Measurements from ENCODE around the gene NAGPA.

NAGPA gene

DNA sequence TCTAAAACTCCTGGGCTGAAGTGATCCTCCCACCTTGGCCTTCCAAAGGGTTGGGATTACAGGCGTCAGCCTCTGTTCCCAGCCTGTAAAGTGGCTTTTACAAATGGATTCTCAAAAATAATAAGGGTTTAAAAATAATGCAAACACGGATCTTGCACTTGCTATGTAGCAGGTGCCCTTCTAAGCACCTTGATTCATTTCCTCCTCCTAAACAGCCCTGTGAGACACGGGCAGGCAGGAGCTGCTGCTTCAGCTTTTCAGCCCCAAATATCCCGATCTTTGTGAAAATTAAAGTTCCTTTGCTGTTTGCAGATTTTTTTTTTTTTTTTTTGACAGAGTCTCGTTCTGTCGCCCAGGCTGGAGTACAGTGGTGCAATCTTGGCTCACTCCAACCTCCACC is 31.7 kb downstream of the NAGPA start:
- no peak overlapping the region for H3K27ac ChIP-seq
- TF ChIP-seq, protein P1, sequence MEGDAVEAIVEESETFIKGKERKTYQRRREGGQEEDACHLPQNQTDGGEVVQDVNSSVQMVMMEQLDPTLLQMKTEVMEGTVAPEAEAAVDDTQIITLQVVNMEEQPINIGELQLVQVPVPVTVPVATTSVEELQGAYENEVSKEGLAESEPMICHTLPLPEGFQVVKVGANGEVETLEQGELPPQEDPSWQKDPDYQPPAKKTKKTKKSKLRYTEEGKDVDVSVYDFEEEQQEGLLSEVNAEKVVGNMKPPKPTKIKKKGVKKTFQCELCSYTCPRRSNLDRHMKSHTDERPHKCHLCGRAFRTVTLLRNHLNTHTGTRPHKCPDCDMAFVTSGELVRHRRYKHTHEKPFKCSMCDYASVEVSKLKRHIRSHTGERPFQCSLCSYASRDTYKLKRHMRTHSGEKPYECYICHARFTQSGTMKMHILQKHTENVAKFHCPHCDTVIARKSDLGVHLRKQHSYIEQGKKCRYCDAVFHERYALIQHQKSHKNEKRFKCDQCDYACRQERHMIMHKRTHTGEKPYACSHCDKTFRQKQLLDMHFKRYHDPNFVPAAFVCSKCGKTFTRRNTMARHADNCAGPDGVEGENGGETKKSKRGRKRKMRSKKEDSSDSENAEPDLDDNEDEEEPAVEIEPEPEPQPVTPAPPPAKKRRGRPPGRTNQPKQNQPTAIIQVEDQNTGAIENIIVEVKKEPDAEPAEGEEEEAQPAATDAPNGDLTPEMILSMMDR (IDR thresholded peaks at IDR 0.05), result no peak
- no peak for TF ChIP-seq ZFX (IDR thresholded peaks at IDR 0.05; ENCODE audit: borderline replicate concordance)

GRCh38 chr16:5001571-5001970 is 32.2 kb downstream of the NAGPA start:
- no peak overlapping the region for H3K27ac ChIP-seq
- TF ChIP-seq, protein P1 (IDR thresholded peaks at IDR 0.05), result no peak
- no peak for TF ChIP-seq ZFX (IDR thresholded peaks at IDR 0.05; ENCODE audit: borderline replicate concordance)

DNA sequence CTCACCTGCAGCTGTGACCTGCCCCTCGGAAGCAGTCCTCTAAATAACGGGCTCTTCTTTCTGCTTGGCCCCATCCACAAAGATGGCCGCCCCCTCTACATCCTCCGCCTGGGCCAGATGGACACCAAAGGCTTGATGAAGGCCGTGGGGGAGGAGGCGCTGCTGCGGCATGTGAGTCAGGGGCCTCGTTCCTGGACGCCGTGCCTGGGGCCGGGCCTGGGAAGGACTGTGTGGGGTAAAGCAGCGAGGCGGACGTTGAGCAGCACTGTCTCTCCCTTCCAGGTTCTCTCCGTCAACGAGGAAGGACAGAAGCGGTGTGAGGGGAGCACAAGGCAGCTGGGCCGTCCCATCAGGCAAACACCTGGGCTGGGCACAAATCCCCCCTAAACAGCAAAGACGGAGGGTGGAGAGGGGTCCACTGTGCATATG is 33.1 kb downstream of the NAGPA start:
- no peak overlapping the region for H3K27ac ChIP-seq
- TF ChIP-seq, protein P1 (IDR thresholded peaks at IDR 0.05), result no peak
- TF ChIP-seq ZFX (IDR thresholded peaks at IDR 0.05; ENCODE audit: borderline replicate concordance), result no peak

DNA sequence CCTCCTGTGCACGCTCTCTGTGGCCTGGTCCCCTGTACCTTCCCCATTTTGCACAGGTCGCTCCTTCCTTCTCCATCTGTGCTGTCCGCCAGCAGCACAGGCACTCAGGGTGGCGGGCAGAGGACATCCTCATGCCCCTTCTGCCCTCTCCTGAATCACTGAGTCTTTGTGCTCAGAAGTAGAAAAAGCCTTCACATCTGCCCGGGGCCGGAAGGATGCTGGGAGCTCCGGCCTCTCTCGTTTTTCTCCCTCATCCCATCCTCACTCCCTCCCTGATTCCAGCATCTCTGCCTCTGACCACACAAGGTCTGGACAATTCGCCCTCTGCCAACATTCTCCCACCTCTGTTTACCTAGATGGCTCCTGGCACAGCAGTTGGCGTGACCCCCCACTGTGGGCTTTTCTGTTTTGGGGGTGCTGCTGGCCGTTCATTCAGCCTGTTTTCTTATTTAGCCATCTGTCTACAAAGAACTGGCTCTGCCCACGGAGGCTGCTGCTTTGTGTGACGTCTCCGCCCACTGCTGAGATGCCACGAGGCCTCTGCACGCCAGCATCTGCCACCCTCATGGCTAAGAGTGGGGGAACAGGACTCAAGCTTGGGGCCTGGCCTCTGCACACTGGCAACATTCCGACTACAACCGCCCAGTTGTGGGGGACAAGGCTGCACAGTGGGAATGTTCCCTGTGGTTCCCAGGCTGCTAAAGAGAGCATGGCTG is 38.9 kb downstream of the NAGPA start:
- TF ChIP-seq, protein P1 (IDR thresholded peaks at IDR 0.05), result no peak
- H3K27ac ChIP-seq, result no peak overlapping the region

GRCh38 chr16:4991754-4992153 is 42.0 kb downstream of the NAGPA start:
- TF ChIP-seq, protein P1 (IDR thresholded peaks at IDR 0.05), result no peak
- no peak for TF ChIP-seq ZFX (IDR thresholded peaks at IDR 0.05; ENCODE audit: borderline replicate concordance)
- H3K27ac ChIP-seq, result no peak overlapping the region

DNA sequence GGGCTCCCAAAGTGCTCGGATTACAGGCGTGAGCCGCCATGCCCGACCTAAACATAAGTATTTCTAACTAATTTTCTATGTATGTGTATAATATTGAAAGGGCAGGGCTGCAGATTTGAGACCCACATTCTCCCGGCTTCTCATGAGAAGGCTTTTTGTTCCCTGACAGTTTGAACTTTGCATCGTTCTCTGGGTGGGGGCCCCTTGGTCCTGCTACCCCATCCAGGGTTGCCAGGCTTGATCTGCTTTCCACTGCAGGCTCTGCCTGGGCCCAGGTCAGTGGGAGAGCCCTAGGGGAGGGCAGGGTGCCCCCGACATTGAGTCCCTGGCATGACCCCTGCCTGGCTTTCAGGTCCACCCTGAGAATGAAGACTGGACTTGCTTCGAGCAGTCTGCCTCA is 43.3 kb downstream of the NAGPA start:
- TF ChIP-seq, protein P1 (IDR thresholded peaks at IDR 0.05), result no peak
- no peak overlapping the region for H3K27ac ChIP-seq

GRCh38 chr16:4989391-4990006 is 44.2 kb downstream of the NAGPA start:
- H3K27ac ChIP-seq, result no peak overlapping the region
- TF ChIP-seq ZFX (IDR thresholded peaks at IDR 0.05; ENCODE audit: borderline replicate concordance), result no peak
- TF ChIP-seq, protein P1 (IDR thresholded peaks at IDR 0.05), result no peak
